ENCODE results near the gene NFIA. TPM values are rescaled to one million over a fixed set of nuclear protein-coding genes. Genes with fewer than 3 reads are reported as not detected.

Gene NFIA
- polyA plus RNA-seq, 1 donor, result 9.6 TPM

- WGBS (ENCODE audit: insufficient coverage, low lambda C conversion rate), result 97% methylated on average over 5 of the region's 5 CpGs
- Histone ChIP-seq H3K4me3 (ENCODE audit: low read length) (no peak overlapping the region), H3K9me3 (ENCODE audit: control insufficient read depth, low read depth, low read length) (no peaks in the 10 kb centered on the region), H3K36me3 (ENCODE audit: control insufficient read depth, insufficient read depth, low read length) (no peaks in the 10 kb centered on the region), H3K27ac (ENCODE audit: low read length) (no peak overlapping the region), H3K4me1 (ENCODE audit: control insufficient read depth, insufficient read depth, low read length) (no peaks in the 10 kb centered on the region), H3K27me3 (ENCODE audit: control insufficient read depth, insufficient read depth, low read length) (no peaks in the 10 kb centered on the region)
- DNase-seq, result no peak
Observed at GRCh38 chr1:61101536-61101935, 19.2 kb downstream of the NFIA start.

DNA sequence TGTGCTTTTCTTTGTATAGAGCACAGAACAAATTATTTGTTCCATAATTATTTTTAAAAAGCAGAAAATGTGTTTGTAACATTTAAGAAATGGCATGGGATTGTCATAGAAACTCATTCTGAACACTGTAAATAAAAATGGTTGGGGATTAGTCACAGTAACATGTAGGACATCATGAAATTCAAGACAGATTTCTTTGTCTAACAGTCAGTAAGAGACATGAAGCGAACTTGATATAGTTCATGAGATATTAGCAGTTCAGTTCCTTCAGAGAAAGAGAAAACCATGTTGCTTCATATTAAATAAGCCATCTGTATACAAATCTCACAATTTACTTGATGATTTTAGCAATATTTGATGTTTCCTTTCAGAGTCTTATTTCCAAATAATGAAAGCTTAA, 19.7 kb downstream of the NFIA start:
- Histone ChIP-seq H3K4me1 (ENCODE audit: control insufficient read depth, insufficient read depth, low read length) (no peaks in the 10 kb centered on the region), H3K27me3 (ENCODE audit: control insufficient read depth, insufficient read depth, low read length) (no peaks in the 10 kb centered on the region), H3K27ac (ENCODE audit: low read length) (no peak overlapping the region), H3K4me3 (ENCODE audit: low read length) (no peak overlapping the region), H3K9me3 (ENCODE audit: control insufficient read depth, low read depth, low read length) (no peaks in the 10 kb centered on the region), H3K36me3 (ENCODE audit: control insufficient read depth, insufficient read depth, low read length) (no peaks in the 10 kb centered on the region)
- no CpG with 5 or more reads among the region's 1 CpG for WGBS (ENCODE audit: insufficient coverage, low lambda C conversion rate)
- DNase-seq, result no peak

GRCh38 chr1:61102621-61103020, 20.3 kb downstream of the NFIA start:
- Histone ChIP-seq H3K27ac (ENCODE audit: low read length) (no peak overlapping the region), H3K36me3 (ENCODE audit: control insufficient read depth, insufficient read depth, low read length) (no peaks in the 10 kb centered on the region), H3K27me3 (ENCODE audit: control insufficient read depth, insufficient read depth, low read length) (no peaks in the 10 kb centered on the region), H3K9me3 (ENCODE audit: control insufficient read depth, low read depth, low read length) (peaks cover 1% of the 10 kb centered on the region), H3K4me1 (ENCODE audit: control insufficient read depth, insufficient read depth, low read length) (no peaks in the 10 kb centered on the region), H3K4me3 (ENCODE audit: low read length) (no peak overlapping the region)
- 100% methylated on average over 1 of the region's 2 CpGs for WGBS (ENCODE audit: insufficient coverage, low lambda C conversion rate)
- DNase-seq, result no peak

DNA sequence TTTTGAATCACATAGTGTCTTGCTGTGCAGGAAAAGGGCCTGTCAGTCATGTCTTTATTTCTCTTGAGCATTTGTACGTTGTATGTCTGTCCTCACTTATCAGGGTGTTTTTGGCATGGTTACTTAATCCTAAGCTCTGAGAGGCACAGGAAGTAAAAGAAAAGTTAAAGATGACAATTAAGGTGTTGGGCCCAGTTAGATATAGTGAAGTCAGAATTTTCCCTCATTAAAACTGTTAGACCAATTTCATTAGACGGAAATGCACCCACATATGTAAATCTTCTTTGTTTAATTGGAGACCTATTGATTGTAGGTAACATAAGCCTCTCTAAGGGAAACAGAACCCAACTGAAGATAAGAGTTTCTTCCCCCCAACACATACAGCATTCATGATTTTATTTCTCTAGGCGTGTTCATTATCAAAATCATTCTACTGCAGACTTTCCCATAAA, 21.9 kb downstream of the NFIA start:
- peaks cover 5% of the 10 kb centered on the region for H3K9me3 ChIP-seq (ENCODE audit: control insufficient read depth, low read depth, low read length)
- H3K27me3 ChIP-seq (ENCODE audit: control insufficient read depth, insufficient read depth, low read length), result no peaks in the 10 kb centered on the region
- H3K4me1 ChIP-seq (ENCODE audit: control insufficient read depth, insufficient read depth, low read length), result peaks cover 2% of the 10 kb centered on the region
- H3K4me3 ChIP-seq (ENCODE audit: low read length), result no peak overlapping the region
- no peak overlapping the region for H3K27ac ChIP-seq (ENCODE audit: low read length)
- H3K36me3 ChIP-seq (ENCODE audit: control insufficient read depth, insufficient read depth, low read length), result no peaks in the 10 kb centered on the region
- 100% methylated on average over 1 of the region's 3 CpGs for WGBS (ENCODE audit: insufficient coverage, low lambda C conversion rate)
- no peak for DNase-seq

DNA sequence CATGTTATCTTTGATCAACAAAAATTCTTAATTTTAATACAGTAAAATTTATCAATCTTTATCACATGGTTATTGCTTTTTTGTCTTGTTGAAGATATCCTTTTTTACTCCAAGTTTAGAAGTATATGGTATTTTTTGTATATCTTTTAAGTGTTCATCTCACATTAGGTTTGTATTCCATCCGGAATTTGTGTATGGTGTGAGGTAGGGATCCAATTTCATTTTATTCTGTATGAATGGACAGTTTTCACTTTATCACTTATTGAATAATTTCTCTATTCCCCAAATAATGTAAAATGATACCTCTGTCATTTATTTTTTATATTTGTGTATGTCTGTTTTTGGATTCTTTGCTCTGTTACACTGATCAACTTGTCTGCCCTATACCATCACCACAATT, 25.3 kb downstream of the NFIA start:
- Histone ChIP-seq H3K27ac (ENCODE audit: low read length) (no peak overlapping the region), H3K9me3 (ENCODE audit: control insufficient read depth, low read depth, low read length) (peaks cover 5% of the 10 kb centered on the region), H3K4me3 (ENCODE audit: low read length) (no peak overlapping the region), H3K4me1 (ENCODE audit: control insufficient read depth, insufficient read depth, low read length) (peaks cover 6% of the 10 kb centered on the region), H3K36me3 (ENCODE audit: control insufficient read depth, insufficient read depth, low read length) (no peaks in the 10 kb centered on the region), H3K27me3 (ENCODE audit: control insufficient read depth, insufficient read depth, low read length) (no peaks in the 10 kb centered on the region)
- DNase-seq, result no peak
- WGBS (ENCODE audit: insufficient coverage, low lambda C conversion rate), result no CpG with 5 or more reads among the region's 1 CpG

GRCh38 chr1:61109158-61109557, 26.8 kb downstream of the NFIA start:
- peak; percentile 12 to 75 for DNase-seq
- Histone ChIP-seq H3K27me3 (ENCODE audit: control insufficient read depth, insufficient read depth, low read length) (no peaks in the 10 kb centered on the region), H3K4me3 (ENCODE audit: low read length) (no peak overlapping the region), H3K4me1 (ENCODE audit: control insufficient read depth, insufficient read depth, low read length) (peaks cover 6% of the 10 kb centered on the region), H3K27ac (ENCODE audit: low read length) (no peak overlapping the region), H3K9me3 (ENCODE audit: control insufficient read depth, low read depth, low read length) (peaks cover 5% of the 10 kb centered on the region), H3K36me3 (ENCODE audit: control insufficient read depth, insufficient read depth, low read length) (no peaks in the 10 kb centered on the region)
- no CpG with 5 or more reads among the region's 1 CpG for WGBS (ENCODE audit: insufficient coverage, low lambda C conversion rate)

- H3K27me3 ChIP-seq (ENCODE audit: control insufficient read depth, insufficient read depth, low read length), result no peaks in the 10 kb centered on the region
- no peak for DNase-seq
- peaks cover 6% of the 10 kb centered on the region for H3K4me1 ChIP-seq (ENCODE audit: control insufficient read depth, insufficient read depth, low read length)
- no peak overlapping the region for H3K27ac ChIP-seq (ENCODE audit: low read length)
- peaks cover 5% of the 10 kb centered on the region for H3K9me3 ChIP-seq (ENCODE audit: control insufficient read depth, low read depth, low read length)
- H3K4me3 ChIP-seq (ENCODE audit: low read length), result no peak overlapping the region
- H3K36me3 ChIP-seq (ENCODE audit: control insufficient read depth, insufficient read depth, low read length), result no peaks in the 10 kb centered on the region
Observed at GRCh38 chr1:61109910-61110309, 27.5 kb downstream of the NFIA start.

DNA sequence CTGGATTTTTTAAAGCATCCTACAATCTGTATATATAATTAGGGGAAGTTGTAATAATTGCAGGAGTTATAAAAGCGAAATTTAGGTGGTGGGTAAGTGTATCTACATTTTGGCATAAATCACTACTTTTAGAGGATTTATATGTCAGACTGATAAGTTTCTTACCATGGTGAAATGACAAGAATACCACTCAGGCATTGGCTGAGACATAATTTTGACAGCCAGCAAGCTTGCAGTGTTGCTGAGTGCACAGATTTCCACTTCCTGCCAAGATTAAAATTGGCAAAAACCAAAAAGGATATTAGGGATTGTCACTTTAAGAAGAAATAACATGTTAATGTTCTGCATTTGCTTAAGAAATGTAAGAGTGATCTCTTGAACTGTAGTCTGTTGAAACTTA, 28.2 kb downstream of the NFIA start:
- H3K9me3 ChIP-seq (ENCODE audit: control insufficient read depth, low read depth, low read length), result peaks cover 5% of the 10 kb centered on the region
- H3K27ac ChIP-seq (ENCODE audit: low read length), result no peak overlapping the region
- no peak overlapping the region for H3K4me3 ChIP-seq (ENCODE audit: low read length)
- H3K36me3 ChIP-seq (ENCODE audit: control insufficient read depth, insufficient read depth, low read length), result no peaks in the 10 kb centered on the region
- no CpG with 5 or more reads among the region's 1 CpG for WGBS (ENCODE audit: insufficient coverage, low lambda C conversion rate)
- H3K4me1 ChIP-seq (ENCODE audit: control insufficient read depth, insufficient read depth, low read length), result peaks cover 6% of the 10 kb centered on the region
- H3K27me3 ChIP-seq (ENCODE audit: control insufficient read depth, insufficient read depth, low read length), result no peaks in the 10 kb centered on the region
- DNase-seq, result no peak

- Histone ChIP-seq H3K36me3 (ENCODE audit: control insufficient read depth, insufficient read depth, low read length) (no peaks in the 10 kb centered on the region), H3K27ac (ENCODE audit: low read length) (no peak overlapping the region), H3K4me3 (ENCODE audit: low read length) (no peak overlapping the region), H3K9me3 (ENCODE audit: control insufficient read depth, low read depth, low read length) (peaks cover 5% of the 10 kb centered on the region), H3K27me3 (ENCODE audit: control insufficient read depth, insufficient read depth, low read length) (no peaks in the 10 kb centered on the region), H3K4me1 (ENCODE audit: control insufficient read depth, insufficient read depth, low read length) (peaks cover 6% of the 10 kb centered on the region)
- WGBS (ENCODE audit: insufficient coverage, low lambda C conversion rate), result 78% methylated on average over 1 of the region's 3 CpGs
- DNase-seq, result no peak
Observed at GRCh38 chr1:61111084-61112004, 29.0 kb downstream of the NFIA start.

GRCh38 chr1:61114178-61114870, 32.0 kb downstream of the NFIA start:
- Histone ChIP-seq H3K9me3 (ENCODE audit: control insufficient read depth, low read depth, low read length) (no peaks in the 10 kb centered on the region), H3K36me3 (ENCODE audit: control insufficient read depth, insufficient read depth, low read length) (no peaks in the 10 kb centered on the region), H3K4me1 (ENCODE audit: control insufficient read depth, insufficient read depth, low read length) (peaks cover 6% of the 10 kb centered on the region), H3K27ac (ENCODE audit: low read length) (no peak overlapping the region), H3K27me3 (ENCODE audit: control insufficient read depth, insufficient read depth, low read length) (no peaks in the 10 kb centered on the region), H3K4me3 (ENCODE audit: low read length) (no peak overlapping the region)
- DNase-seq, result no peak
- 94% methylated on average over 2 of the region's 3 CpGs for WGBS (ENCODE audit: insufficient coverage, low lambda C conversion rate)

All from large intestine (tissue), 3 donors.